ENCODE data around the gene RAD51B.

DNA sequence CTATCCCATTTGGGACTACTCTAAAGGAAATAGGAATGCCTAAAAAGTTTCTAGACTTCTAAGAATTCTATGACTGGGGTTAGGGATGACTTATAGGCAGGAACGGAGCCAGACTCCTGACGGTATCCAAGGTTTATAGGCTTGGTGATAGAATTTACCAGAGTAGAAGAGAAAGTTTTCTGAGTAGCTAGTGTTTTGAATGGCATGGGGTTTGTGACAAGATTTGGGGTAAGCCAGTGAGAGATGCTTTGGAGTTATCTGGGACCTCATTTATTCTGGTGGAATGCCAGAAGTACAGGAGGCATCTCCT, 444.6 kb downstream of the RAD51B start:
- TF ChIP-seq, protein P1, sequence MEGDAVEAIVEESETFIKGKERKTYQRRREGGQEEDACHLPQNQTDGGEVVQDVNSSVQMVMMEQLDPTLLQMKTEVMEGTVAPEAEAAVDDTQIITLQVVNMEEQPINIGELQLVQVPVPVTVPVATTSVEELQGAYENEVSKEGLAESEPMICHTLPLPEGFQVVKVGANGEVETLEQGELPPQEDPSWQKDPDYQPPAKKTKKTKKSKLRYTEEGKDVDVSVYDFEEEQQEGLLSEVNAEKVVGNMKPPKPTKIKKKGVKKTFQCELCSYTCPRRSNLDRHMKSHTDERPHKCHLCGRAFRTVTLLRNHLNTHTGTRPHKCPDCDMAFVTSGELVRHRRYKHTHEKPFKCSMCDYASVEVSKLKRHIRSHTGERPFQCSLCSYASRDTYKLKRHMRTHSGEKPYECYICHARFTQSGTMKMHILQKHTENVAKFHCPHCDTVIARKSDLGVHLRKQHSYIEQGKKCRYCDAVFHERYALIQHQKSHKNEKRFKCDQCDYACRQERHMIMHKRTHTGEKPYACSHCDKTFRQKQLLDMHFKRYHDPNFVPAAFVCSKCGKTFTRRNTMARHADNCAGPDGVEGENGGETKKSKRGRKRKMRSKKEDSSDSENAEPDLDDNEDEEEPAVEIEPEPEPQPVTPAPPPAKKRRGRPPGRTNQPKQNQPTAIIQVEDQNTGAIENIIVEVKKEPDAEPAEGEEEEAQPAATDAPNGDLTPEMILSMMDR (conservative IDR thresholded peaks at IDR 0.05; ENCODE audit: low read depth, low read length): no peak
- TF ChIP-seq EZH2 (IDR thresholded peaks at IDR 0.05; ENCODE audit: borderline replicate concordance, low read depth, low read length, poor library complexity, severe bottlenecking): no peak

Data from A673 (cell line).